Coronary artery (tissue), 2 donors: ENCODE measurements around the gene SMIM32.

Experiments
- DNase-seq: peaks from one replicate; pipeline ENCODE4 v3.0.0-alpha.2; 2017; ENCODE audit warnings: low spot score
- H3K27ac ChIP-seq, 2 donors: fragments of 200-600 bp; sonication (generic); one replicate each; pipeline ENCODE4 v1.5.1; 2016 to 2019
- H3K4me3 ChIP-seq: fragments of 200-600 bp; sonication (generic); 2 replicates; pipeline ENCODE4 v1.5.1; 2016; ENCODE audit warnings: mild to moderate bottlenecking, moderate library complexity
- CTCF ChIP-seq: fragments of 200-600 bp; sonication (generic); IDR thresholded peaks from one replicate; pipeline ENCODE4 v1.5.1; 2019; ENCODE audit warnings: antibody characterized with exemption

Gene SMIM32

GRCh38 chr5:136190904-136191303 is 2.1 kb downstream of the SMIM32 start:
- DNase-seq: no peak
- Histone ChIP-seq H3K4me3 (no peak overlapping the region), H3K27ac (no peak overlapping the region)
- TF ChIP-seq CTCF: no peak

- H3K27ac ChIP-seq: no peak overlapping the region
- TF ChIP-seq CTCF: no peak
- no peak overlapping the region for H3K4me3 ChIP-seq
- no peak for DNase-seq
These were observed 2.8 kb downstream of the SMIM32 start for GRCh38 chr5:136190091-136190720.

GRCh38 chr5:136188859-136189258 is 4.1 kb downstream of the SMIM32 start:
- Histone ChIP-seq H3K27ac (no peak overlapping the region), H3K4me3 (no peak overlapping the region)
- no peak for TF ChIP-seq CTCF
- no peak for DNase-seq

- Histone ChIP-seq H3K4me3 (no peak overlapping the region), H3K27ac (no peak overlapping the region)
- no peak for TF ChIP-seq CTCF
- no peak for DNase-seq
These were observed 6.2 kb downstream of the SMIM32 start for GRCh38 chr5:136186796-136187195.

- no peak for DNase-seq
- H3K4me3 ChIP-seq: no peak overlapping the region
- no peak for TF ChIP-seq CTCF
- no peak overlapping the region for H3K27ac ChIP-seq
These were observed 6.8 kb downstream of the SMIM32 start for GRCh38 chr5:136185974-136186665.

- DNase-seq: no peak
- TF ChIP-seq CTCF: no peak
- Histone ChIP-seq H3K27ac (no peak overlapping the region), H3K4me3 (no peak overlapping the region)
These were observed 10.3 kb downstream of the SMIM32 start for GRCh38 chr5:136182618-136183017.
